PC-9 (cell line): ENCODE results near the gene KRT6C. TPM values are rescaled to one million over a fixed set of nuclear protein-coding genes. Genes with fewer than 3 reads are reported as not detected.

Experiments
- BruUV-seq: library from RNA; stranded (reverse); fragments of 400-500 nt; replicated peaks from 2 replicates; lab custom pipeline; 2021; lab: Mats Ljungman, UMichigan
- CTCF ChIA-PET: fragments of 300-600 bp; sonication (Branson Sonifier 250); formaldehyde crosslinking; loops from one replicate; lab custom pipeline; 2022; ENCODE audit warnings: antibody characterized with exemption; lab: Charles Lee
- POLR2A ChIA-PET: fragments of 300-600 bp; sonication (Branson Sonifier 250); formaldehyde crosslinking; loops from one replicate; lab custom pipeline; 2022; ENCODE audit warnings: antibody characterized with exemption; ENCODE audit not compliant: unreplicated experiment; lab: Charles Lee
- DNase-seq, 2 experiments: peaks; one replicate each; pipeline versions ENCODE4 v3.0.0 to v3.0.0-alpha.2; 2015 to 2022; ENCODE audit warnings: mixed read lengths in 1 of 2
- H2AFZ ChIP-seq: fragments of 200-600 bp; sonication (generic); 2 replicates; pipeline ENCODE4 v1.8.1; 2017; ENCODE audit warnings: antibody characterized with exemption
- H3F3A ChIP-seq: fragments of 200-600 bp; sonication (generic); 2 replicates; pipeline ENCODE4 v1.8.1; 2017; ENCODE audit warnings: antibody characterized with exemption, mild to moderate bottlenecking, low read depth; ENCODE audit not compliant: insufficient read depth
- H3K27ac ChIP-seq: fragments of 200-600 bp; sonication (generic); 2 replicates; pipeline ENCODE4 v1.6.1; 2016; ENCODE audit warnings: mixed run types
- H3K27me3 ChIP-seq: fragments of 200-600 bp; sonication (generic); 2 replicates; pipeline ENCODE4 v1.6.1; 2016; ENCODE audit warnings: low read depth, mixed run types; ENCODE audit not compliant: insufficient read depth
- H3K36me3 ChIP-seq: fragments of 200-600 bp; sonication (generic); 2 replicates; pipeline ENCODE4 v1.6.1; 2016; ENCODE audit warnings: low read depth, mixed run types
- H3K4me1 ChIP-seq: fragments of 200-600 bp; sonication (generic); replicated peaks from 2 replicates; pipeline ENCODE4 v1.6.1; 2016; ENCODE audit warnings: mixed run types; ENCODE audit not compliant: insufficient read depth
- H3K4me2 ChIP-seq: fragments of 200-600 bp; sonication (generic); 2 replicates; pipeline ENCODE4 v1.6.1; 2017; ENCODE audit warnings: mixed run types
- H3K4me3 ChIP-seq: fragments of 200-600 bp; sonication (generic); 2 replicates; pipeline ENCODE4 v1.6.1; 2016; ENCODE audit warnings: mixed run types
- H3K79me2 ChIP-seq: fragments of 200-600 bp; sonication (generic); 2 replicates; pipeline ENCODE4 v1.6.1; 2017; ENCODE audit warnings: low read depth, mixed run types
- H3K9me2 ChIP-seq: fragments of 200-600 bp; sonication (generic); 2 replicates; pipeline ENCODE4 v1.8.1; 2017; ENCODE audit warnings: mild to moderate bottlenecking; ENCODE audit not compliant: insufficient read depth
- H3K9me3 ChIP-seq: fragments of 200-600 bp; sonication (generic); 2 replicates; pipeline ENCODE4 v1.8.1; 2016; ENCODE audit warnings: low read depth; ENCODE audit not compliant: insufficient read depth
- H4K20me1 ChIP-seq: fragments of 200-600 bp; sonication (generic); 2 replicates; pipeline ENCODE4 v1.8.1; 2017; ENCODE audit not compliant: insufficient read depth
- EZH2 ChIP-seq: fragments of 200-600 bp; sonication (generic); IDR thresholded peaks from 2 replicates; pipeline ENCODE4 v1.8.0; 2017; ENCODE audit warnings: antibody characterized with exemption, low read depth
- intact Hi-C: fragments of 100-400 bp; cut with micrococcal nuclease; formaldehyde crosslinking; loops from one replicate; pipeline ENCODE4 v1.10.0; 2022; ENCODE audit not compliant: unreplicated experiment
- total RNA-seq: library from RNA; stranded (reverse); gene quantifications from 2 replicates; pipeline ENCODE4 v1.2.3, GENCODE V29; 2021
- TF ChIP-seq, protein P1 (sequence below): fragments of 200-600 bp; sonication (generic); conservative IDR thresholded peaks from 2 replicates; pipeline ENCODE4 v1.6.1; 2017; ENCODE audit warnings: mixed run types, antibody characterized with exemption, mild to moderate bottlenecking, moderate library complexity

The KRT6C gene
- total RNA-seq, 1 experiment from 2014 or later, result not detected

DNA sequence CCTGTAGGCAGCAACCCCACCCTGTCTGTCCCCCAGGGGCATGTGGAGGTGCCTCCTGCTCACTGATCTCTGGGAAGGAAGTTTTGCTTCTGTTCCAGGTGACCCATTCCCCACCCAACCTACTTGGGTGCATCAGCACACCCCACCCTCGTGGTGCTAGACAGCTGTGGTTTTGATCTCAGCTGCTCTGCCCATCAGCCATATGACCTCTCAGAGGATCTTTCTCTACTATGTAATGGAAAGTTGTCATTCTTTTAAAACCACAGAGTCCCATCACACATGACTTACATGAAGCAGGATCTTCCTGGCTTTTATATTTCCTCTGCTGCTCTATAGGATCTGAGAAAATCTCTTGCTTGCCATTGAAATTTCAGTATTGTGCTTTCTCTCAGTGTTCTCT is 53.9 kb downstream of the KRT6C start:
- Histone ChIP-seq H2AFZ (no peak overlapping the region), H4K20me1 (no peaks in the 10 kb centered on the region), H3K27ac (no peak overlapping the region), H3K4me1 (peaks cover 5% of the 10 kb centered on the region), H3K9me2 (no peaks in the 10 kb centered on the region), H3K27me3 (no peaks in the 10 kb centered on the region), H3K36me3 (no peaks in the 10 kb centered on the region), H3K9me3 (no peaks in the 10 kb centered on the region), H3K4me2 (no peak overlapping the region), H3K4me3 (no peak overlapping the region), H3K79me2 (no peaks in the 10 kb centered on the region), H3F3A (peaks cover 4% of the 10 kb centered on the region; the same call in 1 of the 2 replicates)
- CTCF ChIA-PET, result no interaction called here
- POLR2A ChIA-PET, result no interaction called here
- no TSS peak for BruUV-seq
- DNase-seq, result no peak
- intact Hi-C loops, result no loop called here
- TF ChIP-seq EZH2, result no peak
- TF ChIP-seq, protein P1, sequence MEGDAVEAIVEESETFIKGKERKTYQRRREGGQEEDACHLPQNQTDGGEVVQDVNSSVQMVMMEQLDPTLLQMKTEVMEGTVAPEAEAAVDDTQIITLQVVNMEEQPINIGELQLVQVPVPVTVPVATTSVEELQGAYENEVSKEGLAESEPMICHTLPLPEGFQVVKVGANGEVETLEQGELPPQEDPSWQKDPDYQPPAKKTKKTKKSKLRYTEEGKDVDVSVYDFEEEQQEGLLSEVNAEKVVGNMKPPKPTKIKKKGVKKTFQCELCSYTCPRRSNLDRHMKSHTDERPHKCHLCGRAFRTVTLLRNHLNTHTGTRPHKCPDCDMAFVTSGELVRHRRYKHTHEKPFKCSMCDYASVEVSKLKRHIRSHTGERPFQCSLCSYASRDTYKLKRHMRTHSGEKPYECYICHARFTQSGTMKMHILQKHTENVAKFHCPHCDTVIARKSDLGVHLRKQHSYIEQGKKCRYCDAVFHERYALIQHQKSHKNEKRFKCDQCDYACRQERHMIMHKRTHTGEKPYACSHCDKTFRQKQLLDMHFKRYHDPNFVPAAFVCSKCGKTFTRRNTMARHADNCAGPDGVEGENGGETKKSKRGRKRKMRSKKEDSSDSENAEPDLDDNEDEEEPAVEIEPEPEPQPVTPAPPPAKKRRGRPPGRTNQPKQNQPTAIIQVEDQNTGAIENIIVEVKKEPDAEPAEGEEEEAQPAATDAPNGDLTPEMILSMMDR, result no peak

DNA sequence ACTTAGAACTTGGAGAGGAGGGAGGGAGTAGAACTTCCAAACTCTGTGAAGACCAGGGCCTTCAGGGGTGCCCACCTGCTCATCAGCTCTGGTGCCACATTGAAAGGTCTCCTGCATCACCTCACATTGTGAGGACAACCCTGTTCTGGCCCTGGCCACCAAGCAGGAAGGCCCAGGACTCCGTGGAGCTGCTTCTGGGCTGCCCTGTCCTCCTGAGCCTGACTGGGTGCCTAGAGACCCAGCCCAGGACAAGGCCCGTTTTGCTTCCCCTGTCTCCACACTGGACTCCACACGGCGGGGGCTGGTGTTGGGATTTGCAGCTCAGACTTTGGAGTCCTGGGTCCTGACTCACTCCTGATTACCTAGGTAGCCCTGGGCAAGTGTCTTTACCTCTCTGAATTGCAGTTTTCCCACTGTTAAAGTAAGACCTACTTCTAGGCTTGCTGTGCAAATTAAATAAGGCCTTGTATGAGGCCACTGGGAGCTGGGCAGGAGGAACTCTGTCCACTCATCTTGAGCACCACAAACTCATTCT is 55.0 kb downstream of the KRT6C start:
- H3K27ac ChIP-seq, result no peak overlapping the region
- H3K36me3 ChIP-seq, result no peaks in the 10 kb centered on the region
- H3K4me3 ChIP-seq, result no peak overlapping the region
- TF ChIP-seq, protein P1, result no peak
- TF ChIP-seq EZH2, result no peak
- no TSS peak for BruUV-seq
- H4K20me1 ChIP-seq, result no peaks in the 10 kb centered on the region
- H3K4me1 ChIP-seq, result peaks cover 5% of the 10 kb centered on the region
- peaks cover 4% of the 10 kb centered on the region; the same call in 1 of the 2 replicates for H3F3A ChIP-seq
- no peaks in the 10 kb centered on the region for H3K79me2 ChIP-seq
- H2AFZ ChIP-seq, result no peak overlapping the region
- no peak for DNase-seq
- ChIA-PET CTCF (interaction anchor here (0.6 to 0.7 kb wide), 2 partner anchors 17 to 39 kb away, joined by 5 to 7 read pairs; no protein-coding TSS in a partner anchor), POLR2A (interaction anchor here (0.7 kb wide), 1 partner anchor 636 kb away, joined by 5 read pairs; no protein-coding TSS in a partner anchor)
- no peaks in the 10 kb centered on the region for H3K9me3 ChIP-seq
- no peaks in the 10 kb centered on the region for H3K9me2 ChIP-seq
- intact Hi-C loops, result no loop called here
- H3K4me2 ChIP-seq, result no peak overlapping the region
- H3K27me3 ChIP-seq, result no peaks in the 10 kb centered on the region

Other genes with a start within 250 kb of the KRT6C start
- 3,783 and 4,555 TPM in 2 replicates for gene KRT7, start 240.6 kb downstream of the KRT6C start, total RNA-seq
- 2.7 and 5.7 TPM in 2 replicates for gene KRT86, start 199.2 kb downstream of the KRT6C start, total RNA-seq
- 2.5 and 4.3 TPM in 2 replicates for gene KRT81, start 182.3 kb downstream of the KRT6C start, total RNA-seq
- 0.43 TPM in 1 of 2 replicates, not detected in the other for gene KRT83, start 152.4 kb downstream of the KRT6C start, total RNA-seq
- not detected in 2 replicates for gene KRT85, start 106.3 kb downstream of the KRT6C start, total RNA-seq
- gene KRT84, start 88.2 kb downstream of the KRT6C start, total RNA-seq, result not detected in 2 replicates
- gene KRT82, start 67.5 kb downstream of the KRT6C start, total RNA-seq, result not detected in 2 replicates
- gene KRT75, start 39.4 kb downstream of the KRT6C start, total RNA-seq, result not detected in 2 replicates
- gene KRT6B, start 21.7 kb downstream of the KRT6C start, total RNA-seq, result 0.98 and 1.1 TPM in 2 replicates
- 55.9 and 87.5 TPM in 2 replicates for gene KRT6A, start 19.5 kb upstream of the KRT6C start, total RNA-seq
- 89.7 and 134 TPM in 2 replicates for gene KRT5, start 46.6 kb upstream of the KRT6C start, total RNA-seq
- gene KRT71, start 79.3 kb upstream of the KRT6C start, total RNA-seq, result not detected in 2 replicates
- gene KRT74, start 100.0 kb upstream of the KRT6C start, total RNA-seq, result not detected in 2 replicates
- gene KRT72, start 127.7 kb upstream of the KRT6C start, total RNA-seq, result not detected in 2 replicates
- not detected in 2 replicates for gene KRT73, start 144.8 kb upstream of the KRT6C start, total RNA-seq
- gene KRT2, start 178.4 kb upstream of the KRT6C start, total RNA-seq, result not detected in 2 replicates
- gene KRT1, start 206.6 kb upstream of the KRT6C start, total RNA-seq, result not detected in 2 replicates
- gene KRT77, start 229.7 kb upstream of the KRT6C start, total RNA-seq, result not detected in 2 replicates